WTC11 (cell line): ENCODE data around the gene TTC21A. TPM values are rescaled to one million over a fixed set of nuclear protein-coding genes. Genes with fewer than 3 reads are reported as not detected.

ENCODE experiments used
- ATAC-seq: fragments of 200-7000 bp; cut with Tn5 transposase; 2 replicates; pipeline ENCODE4 v1.10.0; 2021; ENCODE audit warnings: mild to moderate bottlenecking, moderate library complexity
- CTCF ChIA-PET: fragments of 300-600 bp; sonication (Branson Sonifier 250); formaldehyde crosslinking; loops from one replicate; lab custom pipeline; 2021; ENCODE audit warnings: antibody characterized with exemption; lab: Charles Lee
- POLR2A ChIA-PET: fragments of 350-600 bp; sonication (Branson Sonifier 250); formaldehyde crosslinking; loops from one replicate; lab custom pipeline; 2021; ENCODE audit warnings: antibody characterized with exemption; lab: Charles Lee
- DNase-seq: peaks from one replicate; pipeline ENCODE4 v3.0.0; 2021; ENCODE audit warnings: low spot score
- H3K27ac Mint-ChIP-seq: 2 replicates; pipeline ENCODE4 v1.8.0; 2021; ENCODE audit warnings: mixed read lengths
- H3K27me3 Mint-ChIP-seq: 2 replicates; pipeline ENCODE4 v1.8.0; 2021; ENCODE audit warnings: low read depth, mild to moderate bottlenecking, moderate library complexity, mixed read lengths
- H3K36me3 Mint-ChIP-seq: 2 replicates; pipeline ENCODE4 v1.8.0; 2021; ENCODE audit warnings: mixed read lengths
- H3K4me1 Mint-ChIP-seq: 2 replicates; pipeline ENCODE4 v1.8.0; 2022; ENCODE audit warnings: mixed read lengths
- H3K4me3 Mint-ChIP-seq: 2 replicates; pipeline ENCODE4 v1.8.0; 2021; ENCODE audit warnings: mild to moderate bottlenecking, moderate library complexity, mixed read lengths
- H3K9me3 Mint-ChIP-seq: 2 replicates; pipeline ENCODE4 v1.8.0; 2021; ENCODE audit warnings: mixed read lengths
- ARID4B ChIP-seq: sonication (generic); formaldehyde crosslinking; IDR thresholded peaks from 2 replicates; pipeline ENCODE4 v1.8.0; 2023; ENCODE audit warnings: missing genetic modification reagents, mild to moderate bottlenecking, borderline replicate concordance
- ATF1 ChIP-seq: sonication (generic); formaldehyde crosslinking; IDR thresholded peaks from 2 replicates; pipeline ENCODE4 v1.8.1; 2023; ENCODE audit warnings: mild to moderate bottlenecking, moderate library complexity, missing genetic modification reagents
- CBFB ChIP-seq: sonication (generic); formaldehyde crosslinking; IDR thresholded peaks from 2 replicates; pipeline ENCODE4 v1.8.1; 2022; ENCODE audit warnings: mild to moderate bottlenecking, low read depth, missing genetic modification reagents
- E2F1 ChIP-seq: sonication (generic); formaldehyde crosslinking; IDR thresholded peaks from 2 replicates; pipeline ENCODE4 v1.8.0; 2022; ENCODE audit warnings: mild to moderate bottlenecking, missing genetic modification reagents
- E2F4 ChIP-seq: sonication (generic); formaldehyde crosslinking; IDR thresholded peaks from 2 replicates; pipeline ENCODE4 v1.8.1; 2022; ENCODE audit warnings: low read depth, mild to moderate bottlenecking, moderate library complexity, missing genetic modification reagents, borderline replicate concordance
- ELF4 ChIP-seq: sonication (generic); formaldehyde crosslinking; IDR thresholded peaks from 2 replicates; pipeline ENCODE4 v1.8.1; 2022; ENCODE audit warnings: low read depth, mild to moderate bottlenecking, moderate library complexity, missing genetic modification reagents
- EMX1 ChIP-seq: fragments of 250-450 bp; sonication (Bioruptor Pico); IDR thresholded peaks from 2 replicates; pipeline ENCODE4 v1.8.0; 2021; ENCODE audit warnings: mild to moderate bottlenecking
- ERG ChIP-seq: fragments of 250-450 bp; sonication (Bioruptor Pico); IDR thresholded peaks from 2 replicates; pipeline ENCODE4 v1.8.0; 2021; ENCODE audit warnings: mild to moderate bottlenecking
- FOXP1 ChIP-seq: sonication (generic); formaldehyde crosslinking; IDR thresholded peaks from 2 replicates; pipeline ENCODE4 v1.8.0; 2022; ENCODE audit warnings: missing genetic modification reagents, mild to moderate bottlenecking, moderate library complexity, borderline replicate concordance
- JAZF1 ChIP-seq: fragments of 250-450 bp; sonication (Bioruptor Pico); IDR thresholded peaks from 2 replicates; pipeline ENCODE4 v1.9.0; 2021; ENCODE audit warnings: moderate library complexity, mild to moderate bottlenecking, inconsistent platforms
- MLX ChIP-seq: sonication (generic); formaldehyde crosslinking; IDR thresholded peaks from 2 replicates; pipeline ENCODE4 v1.8.1; 2023; ENCODE audit warnings: mild to moderate bottlenecking, missing genetic modification reagents, moderate library complexity
- MXD4 ChIP-seq: fragments of 250-450 bp; sonication (Bioruptor Pico); IDR thresholded peaks from 2 replicates; pipeline ENCODE4 v1.8.0; 2021; ENCODE audit warnings: mild to moderate bottlenecking, moderate library complexity, borderline replicate concordance
- NFE2L1 ChIP-seq: sonication (generic); formaldehyde crosslinking; IDR thresholded peaks from 2 replicates; pipeline ENCODE4 v1.8.1; 2023; ENCODE audit warnings: missing genetic modification reagents
- NR1H2 ChIP-seq: sonication (generic); formaldehyde crosslinking; IDR thresholded peaks from 2 replicates; pipeline ENCODE4 v1.9.0; 2021; ENCODE audit warnings: mild to moderate bottlenecking, moderate library complexity, missing genetic modification reagents
- OVOL2 ChIP-seq: fragments of 250-450 bp; sonication (Bioruptor Pico); IDR thresholded peaks from 2 replicates; pipeline ENCODE4 v1.9.0; 2021; ENCODE audit warnings: mild to moderate bottlenecking, borderline replicate concordance
- STAT6 ChIP-seq: sonication (generic); formaldehyde crosslinking; conservative IDR thresholded peaks from 2 replicates; pipeline ENCODE4 v1.8.1; 2023; ENCODE audit warnings: mild to moderate bottlenecking, low read depth, missing genetic modification reagents, moderate library complexity
- ZBTB21 ChIP-seq: sonication (generic); formaldehyde crosslinking; IDR thresholded peaks from 2 replicates; pipeline ENCODE4 v1.8.1; 2023; ENCODE audit warnings: mild to moderate bottlenecking, missing genetic modification reagents, borderline replicate concordance
- ZBTB43 ChIP-seq: sonication (generic); formaldehyde crosslinking; IDR thresholded peaks from 2 replicates; pipeline ENCODE4 v1.8.1; 2023; ENCODE audit warnings: mild to moderate bottlenecking, missing genetic modification reagents
- ZNF121 ChIP-seq: sonication (generic); formaldehyde crosslinking; IDR thresholded peaks from 2 replicates; pipeline ENCODE4 v1.8.0; 2023; ENCODE audit warnings: missing genetic modification reagents
- total RNA-seq: library from RNA; stranded (reverse); gene quantifications from 3 replicates; pipeline ENCODE4 v1.2.3, GENCODE V29; 2021
- TF ChIP-seq, protein P1 (sequence below): sonication (generic); formaldehyde crosslinking; IDR thresholded peaks from 2 replicates; pipeline ENCODE4 v1.8.0; 2023; ENCODE audit warnings: missing genetic modification reagents
- TF ChIP-seq, protein P2 (sequence below): sonication (generic); formaldehyde crosslinking; IDR thresholded peaks from 2 replicates; pipeline ENCODE4 v1.8.0; 2022; ENCODE audit warnings: mild to moderate bottlenecking, missing genetic modification reagents

The TTC21A gene
- total RNA-seq, 1 experiment from 2014 or later = 3.8 TPM

DNA sequence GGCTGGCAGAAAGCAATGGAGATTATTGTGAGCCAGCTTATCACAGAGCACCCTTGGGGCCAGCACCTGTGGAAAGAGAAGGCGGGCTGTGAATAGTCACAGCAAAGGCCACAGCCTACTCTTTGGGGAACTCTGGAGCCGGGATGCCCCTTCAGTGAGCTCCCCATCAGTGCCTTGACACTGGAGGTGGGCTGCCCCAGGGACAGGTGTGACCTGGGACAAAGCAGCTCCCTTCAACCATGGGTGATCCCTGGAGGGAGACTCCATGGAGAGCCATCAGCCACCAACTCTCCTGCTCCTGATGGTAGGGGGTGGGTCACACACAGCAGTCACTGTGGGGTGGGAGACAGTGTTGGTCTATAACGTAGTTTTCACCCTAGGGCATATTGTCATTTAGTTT lies 5.8 kb downstream of the TTC21A start (continued):
- no peak for TF ChIP-seq EMX1
- no peak for TF ChIP-seq E2F1
- TF ChIP-seq E2F4 (CRISPR knock-in tag) = no peak
- TF ChIP-seq ZBTB43 = no peak
- TF ChIP-seq ARID4B = no peak
- TF ChIP-seq, protein P1, sequence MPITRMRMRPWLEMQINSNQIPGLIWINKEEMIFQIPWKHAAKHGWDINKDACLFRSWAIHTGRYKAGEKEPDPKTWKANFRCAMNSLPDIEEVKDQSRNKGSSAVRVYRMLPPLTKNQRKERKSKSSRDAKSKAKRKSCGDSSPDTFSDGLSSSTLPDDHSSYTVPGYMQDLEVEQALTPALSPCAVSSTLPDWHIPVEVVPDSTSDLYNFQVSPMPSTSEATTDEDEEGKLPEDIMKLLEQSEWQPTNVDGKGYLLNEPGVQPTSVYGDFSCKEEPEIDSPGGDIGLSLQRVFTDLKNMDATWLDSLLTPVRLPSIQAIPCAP = no peak
- no peak for TF ChIP-seq OVOL2 (CRISPR knock-in tag)
- TF ChIP-seq ZBTB21 = no peak

GRCh38 chr3:39114456-39114855 lies 7.0 kb downstream of the TTC21A start:
- CTCF ChIA-PET = interaction anchor here (1.0 to 2.1 kb wide), 2 partner anchors 11 to 174 kb away, joined by 4 to 8 read pairs; no protein-coding TSS in a partner anchor
- TF ChIP-seq CBFB (CRISPR knock-in tag) (no peak), STAT6 (CRISPR knock-in tag) (no peak), NR1H2 (CRISPR knock-in tag) (no peak), JAZF1 (CRISPR knock-in tag) (no peak), ERG (CRISPR knock-in tag) (no peak), ATF1 (no peak), MXD4 (no peak), NFE2L1 (CRISPR knock-in tag) (no peak), ELF4 (no peak), FOXP1 (CRISPR knock-in tag) (no peak), ZNF121 (CRISPR knock-in tag) (no peak), MLX (CRISPR knock-in tag) (no peak)
- TF ChIP-seq, protein P2, sequence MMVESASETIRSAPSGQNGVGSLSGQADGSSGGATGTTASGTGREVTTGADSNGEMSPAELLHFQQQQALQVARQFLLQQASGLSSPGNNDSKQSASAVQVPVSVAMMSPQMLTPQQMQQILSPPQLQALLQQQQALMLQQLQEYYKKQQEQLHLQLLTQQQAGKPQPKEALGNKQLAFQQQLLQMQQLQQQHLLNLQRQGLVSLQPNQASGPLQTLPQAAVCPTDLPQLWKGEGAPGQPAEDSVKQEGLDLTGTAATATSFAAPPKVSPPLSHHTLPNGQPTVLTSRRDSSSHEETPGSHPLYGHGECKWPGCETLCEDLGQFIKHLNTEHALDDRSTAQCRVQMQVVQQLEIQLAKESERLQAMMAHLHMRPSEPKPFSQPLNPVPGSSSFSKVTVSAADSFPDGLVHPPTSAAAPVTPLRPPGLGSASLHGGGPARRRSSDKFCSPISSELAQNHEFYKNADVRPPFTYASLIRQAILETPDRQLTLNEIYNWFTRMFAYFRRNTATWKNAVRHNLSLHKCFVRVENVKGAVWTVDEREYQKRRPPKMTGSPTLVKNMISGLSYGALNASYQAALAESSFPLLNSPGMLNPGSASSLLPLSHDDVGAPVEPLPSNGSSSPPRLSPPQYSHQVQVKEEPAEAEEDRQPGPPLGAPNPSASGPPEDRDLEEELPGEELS (CRISPR knock-in tag) = no peak
- no peaks in the 10 kb centered on the region for H3K9me3 Mint-ChIP-seq
- no peaks in the 10 kb centered on the region for H3K27me3 Mint-ChIP-seq
- H3K27ac Mint-ChIP-seq = no peak overlapping the region
- DNase-seq (no peak), ATAC-seq (no peak)
- H3K36me3 Mint-ChIP-seq = no peaks in the 10 kb centered on the region
- POLR2A ChIA-PET = no interaction called here
- H3K4me3 Mint-ChIP-seq = no peak overlapping the region
- no peaks in the 10 kb centered on the region for H3K4me1 Mint-ChIP-seq
